Transverse colon (tissue), 4 donors: ENCODE data around the gene SERAC1.

Experiments used
- CTCF ChIP-seq, 5 experiments: fragments of 200-600 bp in 3 of 5; fragments of 450-650 bp in 2 of 5; sonication (generic) in 3 of 5; IDR thresholded peaks; 1 replicate in 2 of 5; 2 replicates in 3 of 5; pipeline ENCODE4 v1.5.1; 2016 to 2017; ENCODE audit warnings: antibody characterized with exemption in 5 of 5, inconsistent platforms in 3 of 5, mild to moderate bottlenecking in 2 of 5, moderate library complexity in 1 of 5
- POLR2AphosphoS5 ChIP-seq, 3 donors: sonication (generic); formaldehyde crosslinking; IDR thresholded peaks; one replicate each; pipeline ENCODE4 v1.6.1; 2016; ENCODE audit warnings: antibody characterized with exemption in 3 of 3

- TF ChIP-seq CTCF (IDR thresholded peaks at IDR 0.05) (no peak), POLR2AphosphoS5 (IDR thresholded peaks at IDR 0.05) (no peak)
Observed at GRCh38 chr6:158161566-158162254, 6.4 kb downstream of the SERAC1 start.
